ENCODE measurements around the gene TRIM47. TPM values are rescaled to one million over a fixed set of nuclear protein-coding genes. Genes with fewer than 3 reads are reported as not detected.
"Not testable (repeated sequence)": the region's sequence is repeated elsewhere in the genome, so short reads cannot be mapped to it uniquely, and the experiment has no call there.

The TRIM47 gene
- total RNA-seq, 1 donor from 2014 or later = 46.3 TPM

DNA sequence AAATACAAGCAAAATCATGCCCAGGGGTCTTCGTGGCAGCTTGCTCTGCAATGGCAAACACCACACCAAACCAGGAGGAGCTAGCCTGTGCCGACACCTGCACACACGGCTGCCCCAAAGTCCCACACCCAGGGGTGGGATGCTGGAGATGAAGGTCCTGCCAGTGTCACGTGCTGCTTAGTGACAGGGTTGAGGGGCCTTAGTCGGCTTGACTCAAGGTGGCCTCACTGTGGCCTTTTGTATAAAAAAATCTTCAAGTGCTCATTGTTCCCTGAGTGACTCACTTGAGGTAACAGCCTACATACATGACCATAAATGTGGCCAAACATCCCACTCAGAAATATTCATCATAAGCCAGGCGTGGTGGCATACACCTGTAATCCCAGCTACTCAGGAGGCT, 11.1 kb upstream of the TRIM47 start:
- Mint-ChIP-seq H3K4me3 (ENCODE audit: unreplicated experiment) (no peak overlapping the region), H3K27me3 (ENCODE audit: low read depth) (no peaks in the 10 kb centered on the region), H3K27ac (ENCODE audit: unreplicated experiment) (no peak overlapping the region), H3K36me3 (ENCODE audit: low read depth) (peaks cover 5% of the 10 kb centered on the region), H3K9me3 (ENCODE audit: low read depth) (no peaks in the 10 kb centered on the region), H3K4me1 (ENCODE audit: low read depth) (peaks cover 8% of the 10 kb centered on the region)
- TF ChIP-seq, protein P1, sequence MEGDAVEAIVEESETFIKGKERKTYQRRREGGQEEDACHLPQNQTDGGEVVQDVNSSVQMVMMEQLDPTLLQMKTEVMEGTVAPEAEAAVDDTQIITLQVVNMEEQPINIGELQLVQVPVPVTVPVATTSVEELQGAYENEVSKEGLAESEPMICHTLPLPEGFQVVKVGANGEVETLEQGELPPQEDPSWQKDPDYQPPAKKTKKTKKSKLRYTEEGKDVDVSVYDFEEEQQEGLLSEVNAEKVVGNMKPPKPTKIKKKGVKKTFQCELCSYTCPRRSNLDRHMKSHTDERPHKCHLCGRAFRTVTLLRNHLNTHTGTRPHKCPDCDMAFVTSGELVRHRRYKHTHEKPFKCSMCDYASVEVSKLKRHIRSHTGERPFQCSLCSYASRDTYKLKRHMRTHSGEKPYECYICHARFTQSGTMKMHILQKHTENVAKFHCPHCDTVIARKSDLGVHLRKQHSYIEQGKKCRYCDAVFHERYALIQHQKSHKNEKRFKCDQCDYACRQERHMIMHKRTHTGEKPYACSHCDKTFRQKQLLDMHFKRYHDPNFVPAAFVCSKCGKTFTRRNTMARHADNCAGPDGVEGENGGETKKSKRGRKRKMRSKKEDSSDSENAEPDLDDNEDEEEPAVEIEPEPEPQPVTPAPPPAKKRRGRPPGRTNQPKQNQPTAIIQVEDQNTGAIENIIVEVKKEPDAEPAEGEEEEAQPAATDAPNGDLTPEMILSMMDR (IDR thresholded peaks at IDR 0.05) = no peak
- DNase-seq (ENCODE audit: low spot score) = no peak

DNA sequence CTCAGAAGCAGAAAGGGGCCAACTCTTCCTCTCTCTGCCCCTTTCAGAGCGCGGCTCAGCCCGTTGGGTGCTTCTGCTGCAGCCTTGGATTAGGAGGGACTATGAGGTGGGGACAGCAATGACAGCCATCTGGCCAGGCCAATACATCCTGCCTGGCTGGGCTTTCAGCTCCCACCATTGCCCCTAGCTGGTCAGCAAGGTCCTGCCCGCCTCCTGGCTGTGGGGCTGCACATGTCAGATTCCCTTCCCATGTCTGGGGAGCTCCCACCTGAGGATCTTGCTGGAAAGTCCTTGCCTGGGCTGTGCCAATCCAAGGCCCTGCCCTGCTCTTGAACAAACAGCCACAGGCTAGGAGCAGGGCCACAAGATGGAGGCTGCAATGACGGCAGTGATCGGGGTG, 10.1 kb upstream of the TRIM47 start:
- TF ChIP-seq, protein P1 (IDR thresholded peaks at IDR 0.05) = no peak
- no peak for DNase-seq (ENCODE audit: low spot score)
- Mint-ChIP-seq H3K9me3 (ENCODE audit: low read depth) (no peaks in the 10 kb centered on the region), H3K36me3 (ENCODE audit: low read depth) (peaks cover 5% of the 10 kb centered on the region), H3K4me3 (ENCODE audit: unreplicated experiment) (no peak overlapping the region), H3K27me3 (ENCODE audit: low read depth) (no peaks in the 10 kb centered on the region), H3K4me1 (ENCODE audit: low read depth) (no peaks in the 10 kb centered on the region), H3K27ac (ENCODE audit: unreplicated experiment) (no peak overlapping the region)

DNA sequence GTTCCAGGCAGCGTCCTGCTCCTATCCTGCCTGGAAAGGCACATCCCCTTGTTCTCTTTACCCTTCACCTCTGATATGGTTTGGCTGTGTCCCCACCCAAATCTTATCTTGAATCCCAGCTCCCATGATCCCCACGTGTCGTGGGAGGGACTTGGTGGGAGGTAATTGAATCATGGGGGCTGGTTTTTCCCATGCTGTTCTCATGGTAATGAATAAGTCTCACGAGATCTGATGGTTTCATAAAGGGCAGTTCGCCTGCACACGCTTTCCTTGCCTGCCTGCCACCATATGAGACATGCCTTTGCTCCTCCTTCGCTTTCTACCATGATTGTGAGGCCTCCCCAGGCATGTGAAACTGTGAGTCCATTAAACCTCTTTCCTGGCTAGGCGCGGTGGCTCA, 7.5 kb upstream of the TRIM47 start:
- not testable (repeated sequence) for H3K36me3 Mint-ChIP-seq (ENCODE audit: low read depth); H3K9me3 Mint-ChIP-seq (ENCODE audit: low read depth); H3K27me3 Mint-ChIP-seq (ENCODE audit: low read depth); H3K4me1 Mint-ChIP-seq (ENCODE audit: low read depth); DNase-seq (ENCODE audit: low spot score); H3K27ac Mint-ChIP-seq (ENCODE audit: unreplicated experiment); H3K4me3 Mint-ChIP-seq (ENCODE audit: unreplicated experiment)

DNA sequence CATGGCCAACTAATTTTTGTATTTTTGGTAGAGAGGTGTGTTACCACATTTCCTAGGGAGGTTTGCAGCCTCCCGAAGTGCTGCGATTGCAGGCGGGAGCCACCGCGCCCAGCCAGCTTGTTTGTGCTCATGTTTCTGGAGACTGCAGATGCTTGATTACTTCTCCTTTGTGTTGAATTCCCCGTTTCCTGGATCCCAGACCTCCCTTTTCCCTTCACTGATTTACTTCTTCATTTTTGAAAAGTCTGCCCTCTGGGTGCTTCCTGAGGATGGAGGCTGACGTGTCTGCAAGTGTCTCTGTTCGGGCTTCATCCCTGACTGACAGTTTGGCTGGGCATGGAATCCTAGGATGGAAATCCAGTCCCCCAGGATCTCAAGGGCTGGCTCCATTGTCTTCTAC, 7.0 kb upstream of the TRIM47 start:
- no peaks in the 10 kb centered on the region for H3K9me3 Mint-ChIP-seq (ENCODE audit: low read depth)
- H3K4me3 Mint-ChIP-seq (ENCODE audit: unreplicated experiment) = no peak overlapping the region
- TF ChIP-seq, protein P1 (IDR thresholded peaks at IDR 0.05) = no peak
- DNase-seq (ENCODE audit: low spot score) = no peak
- H3K27me3 Mint-ChIP-seq (ENCODE audit: low read depth) = no peaks in the 10 kb centered on the region
- H3K27ac Mint-ChIP-seq (ENCODE audit: unreplicated experiment) = no peak overlapping the region
- peaks cover 4% of the 10 kb centered on the region for H3K36me3 Mint-ChIP-seq (ENCODE audit: low read depth)
- no peaks in the 10 kb centered on the region for H3K4me1 Mint-ChIP-seq (ENCODE audit: low read depth)

DNA sequence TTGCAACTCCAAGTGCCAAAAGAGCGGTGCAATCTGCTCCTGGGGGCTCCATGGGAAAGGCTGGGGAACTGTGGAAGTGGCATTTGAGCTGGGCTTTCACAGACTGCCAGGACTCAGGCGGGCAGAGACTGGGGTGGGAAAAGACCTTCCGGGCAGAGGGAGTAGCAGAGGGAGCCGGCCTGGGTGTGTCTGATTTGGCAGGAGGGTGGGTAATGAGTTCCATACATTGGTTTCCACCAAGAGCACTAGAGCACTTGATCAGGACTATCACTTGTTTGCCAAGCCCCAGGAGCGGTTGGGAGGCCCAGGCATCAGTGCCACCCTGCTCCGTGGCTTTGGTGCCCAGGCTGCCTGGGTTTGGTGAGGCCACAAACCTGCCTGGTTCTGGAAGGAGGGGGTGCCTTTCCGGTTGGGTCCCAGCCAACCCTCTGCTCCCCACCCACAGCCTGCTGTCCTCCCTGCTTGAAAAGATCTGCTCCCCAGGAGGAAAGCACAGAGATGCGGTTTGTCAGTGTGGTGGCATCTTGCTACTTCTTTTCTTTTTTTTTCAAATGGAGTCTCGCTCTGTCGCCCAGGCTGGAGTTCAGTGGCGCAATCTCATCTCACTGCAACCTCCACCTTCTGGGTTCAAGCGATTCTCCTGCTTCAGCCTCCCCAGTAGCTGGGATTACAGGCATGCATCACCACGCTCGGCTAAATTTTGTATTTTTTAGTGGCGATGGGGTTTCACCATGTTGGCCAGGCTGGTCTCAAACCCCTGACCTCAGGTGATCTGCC, 3.5 kb upstream of the TRIM47 start:
- Mint-ChIP-seq H3K27me3 (ENCODE audit: low read depth) (no peaks in the 10 kb centered on the region), H3K4me1 (ENCODE audit: low read depth) (peaks cover 11% of the 10 kb centered on the region)
- TF ChIP-seq, protein P1 (IDR thresholded peaks at IDR 0.05) = no peak

DNA sequence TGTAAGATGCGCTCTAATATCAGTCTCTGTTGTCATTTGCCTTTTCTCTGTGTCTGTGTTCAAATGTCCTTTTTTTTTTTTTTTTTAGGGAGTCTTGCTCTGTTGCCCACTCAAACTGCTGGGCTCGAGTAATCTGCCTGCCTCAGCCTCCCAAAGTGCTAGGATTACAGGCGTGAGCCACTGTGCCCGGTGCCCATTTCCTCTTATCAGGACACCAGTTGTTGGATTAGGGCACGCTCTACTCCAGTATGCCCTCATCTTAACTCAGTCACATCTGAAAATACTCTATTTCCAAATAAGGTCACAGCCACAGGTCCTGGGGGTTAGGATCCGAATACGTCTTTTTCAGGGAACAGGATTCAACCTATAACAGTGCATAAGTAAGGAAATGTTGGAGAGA, 1.9 kb upstream of the TRIM47 start:
- H3K4me1 Mint-ChIP-seq (ENCODE audit: low read depth) = peaks cover 27% of the 10 kb centered on the region

More for the DNA sequence above, 3.5 kb upstream of the TRIM47 start:
- Mint-ChIP-seq H3K9me3 (ENCODE audit: low read depth) (no peaks in the 10 kb centered on the region), H3K36me3 (ENCODE audit: low read depth) (no peaks in the 10 kb centered on the region), H3K27ac (ENCODE audit: unreplicated experiment) (no peak overlapping the region), H3K4me3 (ENCODE audit: unreplicated experiment) (no peak overlapping the region)
- no peak for DNase-seq (ENCODE audit: low spot score)

More for the DNA sequence above, 1.9 kb upstream of the TRIM47 start:
- no peaks in the 10 kb centered on the region for H3K27me3 Mint-ChIP-seq (ENCODE audit: low read depth)
- TF ChIP-seq, protein P1 (IDR thresholded peaks at IDR 0.05) = no peak
- H3K36me3 Mint-ChIP-seq (ENCODE audit: low read depth) = no peaks in the 10 kb centered on the region
- H3K9me3 Mint-ChIP-seq (ENCODE audit: low read depth) = no peaks in the 10 kb centered on the region
- no peak for DNase-seq (ENCODE audit: low spot score)
- no peak overlapping the region for H3K27ac Mint-ChIP-seq (ENCODE audit: unreplicated experiment)
- no peak overlapping the region for H3K4me3 Mint-ChIP-seq (ENCODE audit: unreplicated experiment)

Data from chondrocyte (in vitro differentiated cells).